WTC11 (cell line): Measurements from ENCODE around the gene KRT82. TPM values are rescaled to one million over a fixed set of nuclear protein-coding genes. Genes with fewer than 3 reads are reported as not detected.

ENCODE experiments used
- ATAC-seq: fragments of 200-7000 bp; cut with Tn5 transposase; 2 replicates; pipeline ENCODE4 v1.10.0; 2021; ENCODE audit warnings: mild to moderate bottlenecking, moderate library complexity
- CTCF ChIA-PET: fragments of 300-600 bp; sonication (Branson Sonifier 250); formaldehyde crosslinking; loops from one replicate; lab custom pipeline; 2021; ENCODE audit warnings: antibody characterized with exemption; lab: Charles Lee
- POLR2A ChIA-PET: fragments of 350-600 bp; sonication (Branson Sonifier 250); formaldehyde crosslinking; loops from one replicate; lab custom pipeline; 2021; ENCODE audit warnings: antibody characterized with exemption; lab: Charles Lee
- DNase-seq: peaks from one replicate; pipeline ENCODE4 v3.0.0; 2021; ENCODE audit warnings: low spot score
- H3K27ac Mint-ChIP-seq: 2 replicates; pipeline ENCODE4 v1.8.0; 2021; ENCODE audit warnings: mixed read lengths
- H3K27me3 Mint-ChIP-seq: 2 replicates; pipeline ENCODE4 v1.8.0; 2021; ENCODE audit warnings: low read depth, mild to moderate bottlenecking, moderate library complexity, mixed read lengths
- H3K36me3 Mint-ChIP-seq: 2 replicates; pipeline ENCODE4 v1.8.0; 2021; ENCODE audit warnings: mixed read lengths
- H3K4me1 Mint-ChIP-seq: 2 replicates; pipeline ENCODE4 v1.8.0; 2022; ENCODE audit warnings: mixed read lengths
- H3K4me3 Mint-ChIP-seq: 2 replicates; pipeline ENCODE4 v1.8.0; 2021; ENCODE audit warnings: mild to moderate bottlenecking, moderate library complexity, mixed read lengths
- H3K9me3 Mint-ChIP-seq: 2 replicates; pipeline ENCODE4 v1.8.0; 2021; ENCODE audit warnings: mixed read lengths
- CBFB ChIP-seq: sonication (generic); formaldehyde crosslinking; IDR thresholded peaks from 2 replicates; pipeline ENCODE4 v1.8.1; 2022; ENCODE audit warnings: mild to moderate bottlenecking, low read depth, missing genetic modification reagents
- ETV6 ChIP-seq: sonication (generic); formaldehyde crosslinking; IDR thresholded peaks from 2 replicates; pipeline ENCODE4 v1.8.1; 2022; ENCODE audit warnings: mild to moderate bottlenecking, missing genetic modification reagents
- GRHL2 ChIP-seq: fragments of 250-450 bp; sonication (Bioruptor Pico); IDR thresholded peaks from 2 replicates; pipeline ENCODE4 v1.8.0; 2022; ENCODE audit warnings: mild to moderate bottlenecking, moderate library complexity; ENCODE audit not compliant: insufficient replicate concordance, severe bottlenecking
- JUN ChIP-seq: sonication (generic); formaldehyde crosslinking; IDR thresholded peaks from 2 replicates; pipeline ENCODE4 v1.8.0; 2023; ENCODE audit warnings: mild to moderate bottlenecking, missing genetic modification reagents
- NR3C1 ChIP-seq: sonication (generic); formaldehyde crosslinking; conservative IDR thresholded peaks from 2 replicates; pipeline ENCODE4 v1.8.1; 2023; ENCODE audit warnings: low read depth, mild to moderate bottlenecking, missing genetic modification reagents
- RORB ChIP-seq: fragments of 250-450 bp; sonication (Bioruptor Pico); IDR thresholded peaks from 2 replicates; pipeline ENCODE4 v1.9.0; 2021; ENCODE audit warnings: mild to moderate bottlenecking
- SMAD3 ChIP-seq: sonication (generic); formaldehyde crosslinking; IDR thresholded peaks from 2 replicates; pipeline ENCODE4 v1.8.0; 2022; ENCODE audit warnings: missing genetic modification reagents, mild to moderate bottlenecking, borderline replicate concordance
- TCF7 ChIP-seq: sonication (generic); formaldehyde crosslinking; IDR thresholded peaks from 2 replicates; pipeline ENCODE4 v1.8.0; 2022; ENCODE audit warnings: mild to moderate bottlenecking, low read depth, missing genetic modification reagents, moderate library complexity
- ZNF121 ChIP-seq: sonication (generic); formaldehyde crosslinking; IDR thresholded peaks from 2 replicates; pipeline ENCODE4 v1.8.0; 2023; ENCODE audit warnings: missing genetic modification reagents
- ZNF232 ChIP-seq: sonication (generic); formaldehyde crosslinking; IDR thresholded peaks from 2 replicates; pipeline ENCODE4 v1.8.0; 2022; ENCODE audit warnings: mild to moderate bottlenecking, missing genetic modification reagents
- ZNF423 ChIP-seq: fragments of 250-450 bp; sonication (Bioruptor Pico); IDR thresholded peaks from 2 replicates; pipeline ENCODE4 v2.1.2; 2022; ENCODE audit warnings: mild to moderate bottlenecking, moderate library complexity
- ZNF671 ChIP-seq: fragments of 250-450 bp; sonication (Bioruptor Pico); IDR thresholded peaks from 2 replicates; pipeline ENCODE4 v1.8.0; 2021; ENCODE audit warnings: mild to moderate bottlenecking
- total RNA-seq: library from RNA; stranded (reverse); gene quantifications from 3 replicates; pipeline ENCODE4 v1.2.3, GENCODE V29; 2021
- TF ChIP-seq, protein P1 (sequence below): sonication (generic); formaldehyde crosslinking; IDR thresholded peaks from 2 replicates; pipeline ENCODE4 v1.8.0; 2022; ENCODE audit warnings: mild to moderate bottlenecking, missing genetic modification reagents
- TF ChIP-seq, protein P2 (sequence below): sonication (generic); formaldehyde crosslinking; IDR thresholded peaks from 2 replicates; pipeline ENCODE4 v1.8.1; 2022; ENCODE audit warnings: low read depth, mild to moderate bottlenecking, moderate library complexity, missing genetic modification reagents, borderline replicate concordance
- TF ChIP-seq, protein P3 (sequence below): sonication (generic); formaldehyde crosslinking; IDR thresholded peaks from 2 replicates; pipeline ENCODE4 v1.8.1; 2023; ENCODE audit warnings: mild to moderate bottlenecking, missing genetic modification reagents, moderate library complexity
- TF ChIP-seq, protein P4 (sequence below): sonication (generic); formaldehyde crosslinking; IDR thresholded peaks from 2 replicates; pipeline ENCODE4 v1.8.1; 2023; ENCODE audit warnings: mild to moderate bottlenecking, missing genetic modification reagents
- TF ChIP-seq, protein P5 (sequence below): sonication (generic); formaldehyde crosslinking; IDR thresholded peaks from 2 replicates; pipeline ENCODE4 v1.8.1; 2022; ENCODE audit warnings: missing genetic modification reagents, borderline replicate concordance
- TF ChIP-seq, protein P6 (sequence below): sonication (generic); formaldehyde crosslinking; conservative IDR thresholded peaks from 2 replicates; pipeline ENCODE4 v1.8.1; 2022; ENCODE audit warnings: mild to moderate bottlenecking, missing genetic modification reagents
- TF ChIP-seq, protein P7 (sequence below): fragments of 200-600 bp; IDR thresholded peaks from 2 replicates; pipeline ENCODE4 v1.8.0; 2022; ENCODE audit warnings: antibody characterized with exemption

The KRT82 gene
- total RNA-seq, 1 experiment from 2014 or later, result not detected

DNA sequence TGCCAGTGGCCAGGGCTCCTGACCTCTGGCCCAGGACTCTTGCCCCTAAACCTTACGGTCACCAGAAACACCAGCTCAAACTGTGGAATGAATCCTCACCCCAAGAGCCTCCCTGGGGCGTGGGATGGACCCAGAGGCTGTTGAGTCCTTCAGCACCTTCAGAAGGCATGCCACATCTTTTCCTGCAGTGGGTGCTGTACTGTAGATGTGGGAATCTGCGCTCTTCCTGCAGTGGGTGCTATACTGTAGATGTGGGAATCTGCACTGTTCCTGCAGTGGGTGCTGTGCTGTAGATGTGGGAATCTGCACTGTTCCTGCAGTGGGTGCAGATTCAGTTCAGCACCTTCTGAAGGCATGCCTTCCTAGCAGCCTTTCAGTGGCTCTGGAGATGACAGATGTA is 1.2 kb downstream of the KRT82 start:
- ATAC-seq (no peak), DNase-seq (no peak)
- no peak overlapping the region for H3K27ac Mint-ChIP-seq
- peaks cover 4% of the 10 kb centered on the region; the same call in 1 of the 2 replicates for H3K36me3 Mint-ChIP-seq
- H3K27me3 Mint-ChIP-seq, result no peaks in the 10 kb centered on the region; the same call in 1 of the 2 replicates
- TF ChIP-seq, protein P1, sequence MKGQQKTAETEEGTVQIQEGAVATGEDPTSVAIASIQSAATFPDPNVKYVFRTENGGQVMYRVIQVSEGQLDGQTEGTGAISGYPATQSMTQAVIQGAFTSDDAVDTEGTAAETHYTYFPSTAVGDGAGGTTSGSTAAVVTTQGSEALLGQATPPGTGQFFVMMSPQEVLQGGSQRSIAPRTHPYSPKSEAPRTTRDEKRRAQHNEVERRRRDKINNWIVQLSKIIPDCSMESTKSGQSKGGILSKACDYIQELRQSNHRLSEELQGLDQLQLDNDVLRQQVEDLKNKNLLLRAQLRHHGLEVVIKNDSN (CRISPR knock-in tag), result no peak
- TF ChIP-seq SMAD3 (CRISPR knock-in tag) (no peak), ZNF232 (CRISPR knock-in tag) (no peak), ZNF121 (no peak), ZNF423 (CRISPR knock-in tag) (no peak), JUN (no peak), ETV6 (CRISPR knock-in tag) (no peak), RORB (CRISPR knock-in tag) (no peak), ZNF671 (no peak), GRHL2 (CRISPR knock-in tag) (no peak), CBFB (CRISPR knock-in tag) (no peak), TCF7 (CRISPR knock-in tag) (no peak), NR3C1 (CRISPR knock-in tag) (no peak)
- TF ChIP-seq, protein P2, sequence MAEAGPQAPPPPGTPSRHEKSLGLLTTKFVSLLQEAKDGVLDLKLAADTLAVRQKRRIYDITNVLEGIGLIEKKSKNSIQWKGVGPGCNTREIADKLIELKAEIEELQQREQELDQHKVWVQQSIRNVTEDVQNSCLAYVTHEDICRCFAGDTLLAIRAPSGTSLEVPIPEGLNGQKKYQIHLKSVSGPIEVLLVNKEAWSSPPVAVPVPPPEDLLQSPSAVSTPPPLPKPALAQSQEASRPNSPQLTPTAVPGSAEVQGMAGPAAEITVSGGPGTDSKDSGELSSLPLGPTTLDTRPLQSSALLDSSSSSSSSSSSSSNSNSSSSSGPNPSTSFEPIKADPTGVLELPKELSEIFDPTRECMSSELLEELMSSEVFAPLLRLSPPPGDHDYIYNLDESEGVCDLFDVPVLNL, result no peak
- TF ChIP-seq, protein P3, sequence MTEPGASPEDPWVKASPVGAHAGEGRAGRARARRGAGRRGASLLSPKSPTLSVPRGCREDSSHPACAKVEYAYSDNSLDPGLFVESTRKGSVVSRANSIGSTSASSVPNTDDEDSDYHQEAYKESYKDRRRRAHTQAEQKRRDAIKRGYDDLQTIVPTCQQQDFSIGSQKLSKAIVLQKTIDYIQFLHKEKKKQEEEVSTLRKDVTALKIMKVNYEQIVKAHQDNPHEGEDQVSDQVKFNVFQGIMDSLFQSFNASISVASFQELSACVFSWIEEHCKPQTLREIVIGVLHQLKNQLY (CRISPR knock-in tag), result no peak
- TF ChIP-seq, protein P4, sequence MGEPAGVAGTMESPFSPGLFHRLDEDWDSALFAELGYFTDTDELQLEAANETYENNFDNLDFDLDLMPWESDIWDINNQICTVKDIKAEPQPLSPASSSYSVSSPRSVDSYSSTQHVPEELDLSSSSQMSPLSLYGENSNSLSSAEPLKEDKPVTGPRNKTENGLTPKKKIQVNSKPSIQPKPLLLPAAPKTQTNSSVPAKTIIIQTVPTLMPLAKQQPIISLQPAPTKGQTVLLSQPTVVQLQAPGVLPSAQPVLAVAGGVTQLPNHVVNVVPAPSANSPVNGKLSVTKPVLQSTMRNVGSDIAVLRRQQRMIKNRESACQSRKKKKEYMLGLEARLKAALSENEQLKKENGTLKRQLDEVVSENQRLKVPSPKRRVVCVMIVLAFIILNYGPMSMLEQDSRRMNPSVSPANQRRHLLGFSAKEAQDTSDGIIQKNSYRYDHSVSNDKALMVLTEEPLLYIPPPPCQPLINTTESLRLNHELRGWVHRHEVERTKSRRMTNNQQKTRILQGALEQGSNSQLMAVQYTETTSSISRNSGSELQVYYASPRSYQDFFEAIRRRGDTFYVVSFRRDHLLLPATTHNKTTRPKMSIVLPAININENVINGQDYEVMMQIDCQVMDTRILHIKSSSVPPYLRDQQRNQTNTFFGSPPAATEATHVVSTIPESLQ (CRISPR knock-in tag), result no peak
- TF ChIP-seq, protein P5, sequence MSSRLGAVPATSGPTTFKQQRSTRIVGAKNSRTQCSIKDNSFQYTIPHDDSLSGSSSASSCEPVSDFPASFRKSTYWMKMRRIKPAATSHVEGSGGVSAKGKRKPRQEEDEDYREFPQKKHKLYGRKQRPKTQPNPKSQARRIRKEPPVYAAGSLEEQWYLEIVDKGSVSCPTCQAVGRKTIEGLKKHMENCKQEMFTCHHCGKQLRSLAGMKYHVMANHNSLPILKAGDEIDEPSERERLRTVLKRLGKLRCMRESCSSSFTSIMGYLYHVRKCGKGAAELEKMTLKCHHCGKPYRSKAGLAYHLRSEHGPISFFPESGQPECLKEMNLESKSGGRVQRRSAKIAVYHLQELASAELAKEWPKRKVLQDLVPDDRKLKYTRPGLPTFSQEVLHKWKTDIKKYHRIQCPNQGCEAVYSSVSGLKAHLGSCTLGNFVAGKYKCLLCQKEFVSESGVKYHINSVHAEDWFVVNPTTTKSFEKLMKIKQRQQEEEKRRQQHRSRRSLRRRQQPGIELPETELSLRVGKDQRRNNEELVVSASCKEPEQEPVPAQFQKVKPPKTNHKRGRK (CRISPR knock-in tag), result no peak
- TF ChIP-seq, protein P6, sequence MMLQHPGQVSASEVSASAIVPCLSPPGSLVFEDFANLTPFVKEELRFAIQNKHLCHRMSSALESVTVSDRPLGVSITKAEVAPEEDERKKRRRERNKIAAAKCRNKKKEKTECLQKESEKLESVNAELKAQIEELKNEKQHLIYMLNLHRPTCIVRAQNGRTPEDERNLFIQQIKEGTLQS, result no peak
- TF ChIP-seq, protein P7, sequence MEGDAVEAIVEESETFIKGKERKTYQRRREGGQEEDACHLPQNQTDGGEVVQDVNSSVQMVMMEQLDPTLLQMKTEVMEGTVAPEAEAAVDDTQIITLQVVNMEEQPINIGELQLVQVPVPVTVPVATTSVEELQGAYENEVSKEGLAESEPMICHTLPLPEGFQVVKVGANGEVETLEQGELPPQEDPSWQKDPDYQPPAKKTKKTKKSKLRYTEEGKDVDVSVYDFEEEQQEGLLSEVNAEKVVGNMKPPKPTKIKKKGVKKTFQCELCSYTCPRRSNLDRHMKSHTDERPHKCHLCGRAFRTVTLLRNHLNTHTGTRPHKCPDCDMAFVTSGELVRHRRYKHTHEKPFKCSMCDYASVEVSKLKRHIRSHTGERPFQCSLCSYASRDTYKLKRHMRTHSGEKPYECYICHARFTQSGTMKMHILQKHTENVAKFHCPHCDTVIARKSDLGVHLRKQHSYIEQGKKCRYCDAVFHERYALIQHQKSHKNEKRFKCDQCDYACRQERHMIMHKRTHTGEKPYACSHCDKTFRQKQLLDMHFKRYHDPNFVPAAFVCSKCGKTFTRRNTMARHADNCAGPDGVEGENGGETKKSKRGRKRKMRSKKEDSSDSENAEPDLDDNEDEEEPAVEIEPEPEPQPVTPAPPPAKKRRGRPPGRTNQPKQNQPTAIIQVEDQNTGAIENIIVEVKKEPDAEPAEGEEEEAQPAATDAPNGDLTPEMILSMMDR, result no peak
- H3K4me1 Mint-ChIP-seq, result peaks cover 9% of the 10 kb centered on the region
- CTCF ChIA-PET, result interaction anchor here (1.6 kb wide), 1 partner anchor 9 kb away, joined by 10 read pairs; no protein-coding TSS in a partner anchor
- POLR2A ChIA-PET, result no interaction called here
- peaks cover 7% of the 10 kb centered on the region for H3K9me3 Mint-ChIP-seq
- no peak overlapping the region for H3K4me3 Mint-ChIP-seq
